GM19193 (cell line): ENCODE measurements around the gene MCF2L.

Experiments used
- POLR2A ChIP-seq: IDR thresholded peaks from 4 replicates; pipeline ENCODE4 v1.6.1; 2011; ENCODE audit not compliant: insufficient read depth, insufficient read length; ENCODE audit errors: extremely low read depth

MCF2L gene

GRCh38 chr13:112957295-112957677, 11.7 kb upstream of the MCF2L start:
- no peak for TF ChIP-seq POLR2A

DNA sequence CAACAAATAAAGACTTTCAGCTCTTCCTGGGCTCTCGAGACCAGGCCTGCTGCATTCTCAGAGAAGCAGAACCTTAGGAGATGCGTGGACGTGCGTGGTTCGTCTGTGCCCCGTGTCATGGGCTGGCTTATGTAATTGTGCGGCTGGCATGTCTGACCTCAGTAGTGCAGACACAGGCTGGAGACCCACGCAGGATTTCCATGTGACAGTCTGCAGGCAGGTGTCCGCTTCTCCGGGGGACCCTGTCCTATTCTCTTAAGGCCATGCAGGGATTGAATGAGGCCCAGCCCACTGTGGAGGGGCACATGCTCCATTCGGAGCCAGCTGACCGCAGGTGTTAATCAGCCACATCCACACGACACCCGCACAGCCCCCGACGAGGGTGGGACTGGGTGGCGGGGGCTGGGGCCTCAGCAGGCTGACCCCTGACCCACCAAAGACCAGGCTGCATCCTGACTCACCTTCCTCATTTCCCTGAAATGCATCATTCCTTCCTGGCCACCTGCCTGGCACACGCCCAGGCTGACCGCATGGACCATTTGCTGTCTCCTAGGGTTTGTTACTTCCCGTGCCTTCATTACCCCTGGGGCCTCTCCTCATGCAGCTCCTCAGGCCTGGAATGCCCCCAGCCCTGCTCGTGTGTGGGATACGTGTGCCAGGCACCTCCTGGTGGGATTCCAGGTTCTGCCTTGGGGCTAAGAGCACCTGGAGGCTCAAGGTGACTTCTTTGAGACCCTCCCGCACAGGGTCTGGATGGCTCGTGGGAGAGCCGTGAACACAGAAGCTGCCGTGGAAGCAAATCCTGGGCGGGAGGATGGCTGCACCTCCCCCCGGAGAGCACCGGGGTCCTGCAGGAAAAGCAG, 10.7 kb upstream of the MCF2L start:
- TF ChIP-seq POLR2A, result no peak

- TF ChIP-seq POLR2A, result no peak
Measured at GRCh38 chr13:112959206-112959605, 9.8 kb upstream of the MCF2L start.

DNA sequence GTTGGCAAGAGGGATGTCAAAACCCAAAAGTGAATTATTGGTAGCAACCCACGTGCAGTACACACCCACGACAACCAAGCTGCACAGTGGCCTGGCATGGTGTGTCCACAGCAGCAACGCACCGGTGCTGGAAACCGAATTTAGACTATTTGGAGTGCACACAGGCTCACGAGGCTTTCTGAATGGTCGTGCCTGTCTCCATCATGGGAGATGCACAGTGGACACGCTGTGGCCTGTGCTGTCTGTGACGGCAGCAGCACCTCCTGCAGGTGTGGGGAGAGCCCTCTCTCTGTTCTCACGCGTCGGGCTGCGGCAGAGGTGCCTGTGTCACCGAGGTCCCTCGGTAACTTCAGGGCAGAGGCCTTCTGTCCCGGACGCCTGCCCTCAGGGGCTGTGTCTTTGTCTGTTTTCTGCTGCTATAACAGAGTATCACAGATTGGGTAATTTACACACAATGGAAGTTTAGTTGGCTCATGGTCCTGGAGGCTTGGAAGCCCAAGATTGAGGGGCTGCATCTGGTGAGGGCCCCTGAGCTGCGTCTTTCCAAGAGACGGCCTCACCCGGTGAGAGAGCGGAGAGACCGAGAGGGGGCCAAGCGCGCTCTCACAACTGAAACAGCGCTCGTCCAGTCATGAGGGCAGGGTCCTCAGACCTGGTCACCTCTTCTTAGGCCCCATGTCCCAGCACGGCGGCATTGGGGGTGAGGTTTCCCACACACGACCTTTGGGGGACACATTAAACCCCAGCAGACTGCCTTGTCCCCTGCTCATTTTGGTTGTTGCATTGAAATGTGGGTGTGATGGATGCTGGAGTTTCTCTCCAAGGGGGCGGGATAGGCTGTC, 9.1 kb upstream of the MCF2L start:
- no peak for TF ChIP-seq POLR2A

DNA sequence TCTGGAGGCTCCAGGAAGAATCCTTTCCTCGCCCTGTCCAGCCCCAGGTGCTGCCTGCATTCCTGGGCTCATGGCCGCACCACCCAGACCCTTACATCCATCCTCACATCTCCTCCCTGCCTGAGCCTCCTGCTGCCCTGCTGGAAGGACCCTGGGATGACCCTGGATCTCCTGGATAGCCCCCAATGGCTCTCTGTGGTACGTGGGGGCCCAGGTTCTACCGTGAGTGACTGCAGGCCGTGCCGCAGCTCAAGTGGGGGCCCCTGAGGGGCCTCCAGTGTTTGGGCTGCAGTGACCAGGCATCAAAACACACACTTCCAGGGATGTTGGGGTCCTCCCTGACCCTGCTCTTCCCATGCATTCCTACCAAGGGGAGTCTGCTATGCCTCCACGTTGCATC, 8.3 kb upstream of the MCF2L start:
- no peak for TF ChIP-seq POLR2A

DNA sequence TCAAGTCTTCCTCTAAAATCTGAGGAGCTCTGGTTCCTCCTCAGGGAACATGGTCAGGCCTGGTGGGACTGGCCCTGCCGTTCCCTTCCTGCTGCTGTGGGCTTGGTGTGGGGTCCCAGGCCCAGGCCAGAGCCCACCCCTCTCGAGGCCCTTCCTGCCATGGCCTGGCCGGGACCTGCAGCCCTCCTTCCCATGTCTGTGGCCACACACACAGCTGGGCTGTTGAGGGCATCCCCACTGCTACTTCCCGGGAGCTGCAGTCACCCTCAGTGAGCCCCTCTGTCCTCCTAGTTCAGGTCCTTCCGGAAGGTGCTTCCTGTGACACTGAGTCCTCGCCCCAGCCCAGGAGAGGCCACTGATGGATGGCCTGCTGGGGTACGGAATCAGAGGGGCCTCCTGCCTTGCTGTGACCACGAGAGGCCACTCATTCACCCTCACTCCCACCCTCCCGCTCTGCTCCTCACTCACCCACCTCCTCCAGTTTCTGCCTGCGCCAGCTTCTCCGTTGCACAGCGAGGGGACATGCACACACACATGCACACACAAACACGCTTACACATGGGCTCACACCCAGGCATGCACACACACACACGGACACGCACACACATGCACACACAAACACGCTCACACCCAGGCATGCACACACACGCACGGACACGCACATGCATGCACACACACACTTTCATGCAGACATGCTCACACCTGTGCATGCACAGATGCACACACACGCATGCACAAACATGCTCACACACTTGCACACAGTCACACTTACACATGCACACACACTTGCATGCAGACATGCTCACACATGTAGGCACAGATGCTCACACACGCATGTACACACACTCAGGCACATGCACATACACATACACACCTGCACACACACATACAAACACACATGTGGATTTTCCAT, 7.3 kb upstream of the MCF2L start:
- no peak for TF ChIP-seq POLR2A

DNA sequence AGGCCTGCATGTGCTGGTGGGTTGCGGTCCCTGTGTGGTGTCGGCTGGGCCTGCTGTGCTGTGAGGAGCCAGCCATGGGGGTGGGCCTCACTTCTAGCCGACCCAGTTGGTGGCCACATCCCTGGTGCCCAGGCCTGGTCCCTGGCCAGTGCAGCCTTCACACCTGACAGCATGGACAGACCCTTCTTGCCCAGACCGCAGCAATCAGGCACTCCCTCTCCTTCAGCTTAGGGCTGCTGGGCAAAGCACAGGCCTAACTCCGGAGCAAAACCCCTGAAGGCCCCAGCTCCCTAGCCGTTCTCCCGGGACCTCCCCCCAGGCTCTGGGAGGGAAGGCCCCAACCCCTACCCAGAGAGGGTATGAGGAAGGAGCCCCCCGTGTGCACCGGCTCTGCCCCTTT, 6.6 kb upstream of the MCF2L start:
- TF ChIP-seq POLR2A, result no peak

DNA sequence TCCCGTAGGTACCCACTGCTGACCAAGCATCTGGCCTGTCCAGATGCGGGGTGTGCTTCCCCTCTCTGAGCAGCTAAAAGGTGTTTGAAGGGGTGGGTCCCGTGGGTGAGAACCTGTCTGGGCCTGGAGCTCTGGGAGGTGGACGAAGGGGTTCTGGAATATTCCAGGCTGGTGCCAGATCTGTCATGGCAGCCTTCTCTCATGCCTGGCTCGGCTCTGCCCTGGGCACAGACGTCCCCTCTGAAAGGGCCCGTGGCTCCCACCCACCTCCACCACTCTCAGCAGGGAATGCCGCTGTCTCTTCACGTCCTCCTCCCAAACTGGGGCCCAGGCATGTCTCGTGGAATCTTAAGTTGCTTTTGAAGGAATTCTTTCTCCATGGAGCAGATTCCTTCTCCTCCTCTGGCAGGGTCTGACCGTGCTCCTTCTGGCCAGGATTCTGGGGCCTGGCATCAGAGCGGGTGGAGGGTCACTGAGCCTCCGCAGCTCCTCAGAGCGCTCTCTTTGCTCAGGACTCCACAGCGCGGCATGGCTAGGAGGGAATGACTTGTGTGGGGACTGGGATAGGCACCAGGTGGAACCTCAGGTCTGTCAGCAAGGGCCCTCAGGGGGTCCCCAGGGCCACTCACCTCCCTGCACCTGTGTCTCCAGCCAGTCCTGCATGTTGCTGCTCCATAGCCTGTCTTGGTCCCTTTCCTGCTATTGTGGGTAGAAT, 5.9 kb upstream of the MCF2L start:
- TF ChIP-seq POLR2A, result no peak

GRCh38 chr13:112963641-112964040, 5.4 kb upstream of the MCF2L start:
- no peak for TF ChIP-seq POLR2A

DNA sequence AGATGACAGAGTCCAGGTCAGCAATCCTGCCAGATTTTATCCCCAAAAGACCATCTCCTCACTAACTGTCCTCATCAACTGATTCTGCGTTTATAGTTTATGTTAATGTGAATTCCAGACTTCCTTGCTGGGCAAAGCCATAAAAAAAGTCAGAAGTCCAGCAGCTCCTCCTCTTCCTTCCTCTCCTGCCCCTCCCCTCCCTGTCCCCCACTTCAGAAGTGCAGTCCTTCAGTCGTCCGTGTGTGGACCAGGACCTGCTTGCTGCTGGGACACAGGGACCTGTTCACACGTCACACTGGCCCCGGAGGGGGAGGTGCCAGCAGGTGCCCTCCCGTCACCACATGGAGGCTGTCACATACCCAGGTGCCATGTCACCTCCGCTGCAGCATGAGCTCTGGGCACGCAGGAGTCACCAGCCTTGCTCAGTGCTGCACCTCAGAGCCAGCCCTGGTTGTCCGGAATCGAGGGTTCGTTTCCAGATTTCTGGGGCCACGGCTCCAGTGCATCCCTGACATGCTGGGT, 4.0 kb upstream of the MCF2L start:
- TF ChIP-seq POLR2A, result no peak

GRCh38 chr13:112965573-112966115, 3.4 kb upstream of the MCF2L start:
- TF ChIP-seq POLR2A, result no peak

GRCh38 chr13:112966776-112967175, 2.2 kb upstream of the MCF2L start:
- no peak for TF ChIP-seq POLR2A

DNA sequence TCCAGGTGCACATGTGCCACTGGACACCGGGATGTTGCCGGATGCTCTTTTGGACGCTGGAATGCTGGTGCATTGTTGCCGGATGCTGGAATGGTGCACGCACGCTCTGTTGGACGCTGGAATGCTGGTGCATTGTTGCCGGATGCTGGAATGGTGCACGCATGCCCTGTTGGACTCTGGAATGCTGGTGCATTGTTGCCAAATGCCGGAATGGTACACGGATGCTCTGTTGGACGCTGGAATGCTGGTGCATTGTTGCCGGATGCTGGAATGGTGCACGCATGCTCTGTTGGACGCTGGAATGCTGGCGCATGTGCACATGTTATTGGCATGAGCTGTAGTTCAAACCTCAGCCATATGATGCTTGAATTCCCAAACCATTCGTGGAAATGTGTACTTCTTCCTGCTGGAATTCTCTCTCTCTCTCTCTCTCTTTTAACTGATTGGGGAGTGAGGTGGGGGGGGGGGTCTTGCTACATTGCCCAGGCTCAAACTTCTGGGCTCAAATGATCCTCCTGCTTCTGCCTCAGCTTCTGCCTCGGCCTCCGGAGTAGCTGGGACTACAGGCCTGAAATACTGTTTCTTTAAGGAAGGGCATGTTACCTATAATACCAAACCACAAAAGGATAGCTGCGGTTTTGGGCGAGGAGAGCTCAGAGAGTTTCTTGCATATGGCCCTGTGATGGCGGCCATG, 1.2 kb upstream of the MCF2L start:
- no peak for TF ChIP-seq POLR2A
